Breast epithelium (tissue), 3 donors: Measurements from ENCODE around the gene AHCTF1.

Experiments
- CTCF ChIP-seq, 3 donors: fragments of 450-650 bp; IDR thresholded peaks; one replicate each; pipeline ENCODE4 v1.5.1; 2016 to 2017; ENCODE audit warnings: antibody characterized with exemption in 3 of 3, mild to moderate bottlenecking in 3 of 3, moderate library complexity in 3 of 3
- POLR2A ChIP-seq: fragments of 450-650 bp; IDR thresholded peaks from one replicate; pipeline ENCODE4 v1.6.1; 2016; ENCODE audit warnings: antibody characterized with exemption, mild to moderate bottlenecking, moderate library complexity
- POLR2AphosphoS5 ChIP-seq, 3 donors: sonication (generic); formaldehyde crosslinking; IDR thresholded peaks; one replicate each; pipeline ENCODE4 v1.6.1; 2017; ENCODE audit warnings: antibody characterized with exemption in 3 of 3

- TF ChIP-seq CTCF (IDR thresholded peaks at IDR 0.05) (no peak), POLR2AphosphoS5 (IDR thresholded peaks at IDR 0.05) (no peak), POLR2A (no peak)
These were observed 111.1 kb downstream of the AHCTF1 start for GRCh38 chr1:246820666-246821065.
